Ureter (tissue), 1 donor: Measurements from ENCODE around the gene JPH3. TPM values are rescaled to one million over a fixed set of nuclear protein-coding genes. Genes with fewer than 3 reads are reported as not detected.
A peak's percentile ranks its signal among the peaks of the same experiment; 100 is the strongest.

Experiments used
- DNase-seq: peaks from one replicate; pipeline ENCODE4 v3.0.0-alpha.2; 2020; ENCODE audit warnings: low spot score
- total RNA-seq: library from RNA; stranded (reverse); gene quantifications from one replicate; pipeline ENCODE4 v1.2.4, GENCODE V29; 2023
- donor health status: DM: yes; HTN: yes; CAD: no.

Gene JPH3
- total RNA-seq: 0.91 TPM

- no peak for DNase-seq
Measured at GRCh38 chr16:87602001-87602775, at the start of gene JPH3. Gene JPH3 (plus strand): TSS chr16:87602508. CDS start chr16:87603147, 639 bp downstream.

GRCh38 chr16:87552772-87553573, 49.3 kb upstream of the JPH3 start:
- DNase-seq: no peak

GRCh38 chr16:87554754-87555427, 47.4 kb upstream of the JPH3 start:
- no peak for DNase-seq

- DNase-seq: no peak
Measured at GRCh38 chr16:87555647-87556046, 46.7 kb upstream of the JPH3 start.

GRCh38 chr16:87556941-87557459, 45.3 kb upstream of the JPH3 start:
- DNase-seq: no peak

GRCh38 chr16:87558682-87559081, 43.6 kb upstream of the JPH3 start:
- DNase-seq: no peak

- DNase-seq: no peak
Measured at GRCh38 chr16:87559945-87560344, 42.4 kb upstream of the JPH3 start.

GRCh38 chr16:87560428-87561199, 41.7 kb upstream of the JPH3 start:
- no peak for DNase-seq

GRCh38 chr16:87561200-87562105, 40.9 kb upstream of the JPH3 start:
- DNase-seq: no peak

- no peak for DNase-seq
Measured at GRCh38 chr16:87562201-87562600, 40.1 kb upstream of the JPH3 start.

- DNase-seq: no peak
Measured at GRCh38 chr16:87563022-87563421, 39.3 kb upstream of the JPH3 start.

GRCh38 chr16:87563714-87564523, 38.4 kb upstream of the JPH3 start:
- DNase-seq: no peak

GRCh38 chr16:87564524-87564778, 37.9 kb upstream of the JPH3 start:
- no peak for DNase-seq

- DNase-seq: no peak
Measured at GRCh38 chr16:87569601-87570571, 32.4 kb upstream of the JPH3 start.

GRCh38 chr16:87570572-87570937, 31.8 kb upstream of the JPH3 start:
- DNase-seq: no peak

- peak; percentile 68 for DNase-seq
Measured at GRCh38 chr16:87570938-87571867, 31.1 kb upstream of the JPH3 start.

GRCh38 chr16:87571868-87572244, 30.5 kb upstream of the JPH3 start:
- no peak for DNase-seq

- no peak for DNase-seq
Measured at GRCh38 chr16:87572959-87573358, 29.3 kb upstream of the JPH3 start.
